Pons (tissue), 1 donor: ENCODE measurements around the gene LONP2.
"Not testable (repeated sequence)": the region's sequence is repeated elsewhere in the genome, so short reads cannot be mapped to it uniquely, and the experiment has no call there.

Experiments used
- DNase-seq: peaks from one replicate; pipeline ENCODE4 v3.0.0-alpha.2; 2016; ENCODE audit warnings: low spot score

LONP2 gene

DNA sequence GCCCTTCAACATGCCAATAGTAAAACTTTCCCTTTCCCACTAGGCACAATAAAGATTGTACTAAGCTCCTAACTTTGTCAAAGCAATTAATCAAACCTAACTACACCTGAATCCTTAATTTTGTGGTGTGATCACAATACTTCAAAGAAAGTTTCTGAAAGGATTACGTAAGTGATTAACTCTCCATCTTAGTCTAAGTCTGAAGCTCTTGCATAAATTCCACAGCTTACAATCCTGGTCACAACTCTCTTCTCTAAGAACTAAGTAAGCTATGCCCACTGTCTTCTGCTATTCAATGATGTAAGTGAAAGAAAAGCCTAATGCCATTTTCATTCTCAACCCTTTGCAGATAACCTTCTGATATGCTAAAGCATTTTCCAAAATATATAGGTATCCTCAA, 125.7 kb downstream of the LONP2 start:
- no peak for DNase-seq

DNA sequence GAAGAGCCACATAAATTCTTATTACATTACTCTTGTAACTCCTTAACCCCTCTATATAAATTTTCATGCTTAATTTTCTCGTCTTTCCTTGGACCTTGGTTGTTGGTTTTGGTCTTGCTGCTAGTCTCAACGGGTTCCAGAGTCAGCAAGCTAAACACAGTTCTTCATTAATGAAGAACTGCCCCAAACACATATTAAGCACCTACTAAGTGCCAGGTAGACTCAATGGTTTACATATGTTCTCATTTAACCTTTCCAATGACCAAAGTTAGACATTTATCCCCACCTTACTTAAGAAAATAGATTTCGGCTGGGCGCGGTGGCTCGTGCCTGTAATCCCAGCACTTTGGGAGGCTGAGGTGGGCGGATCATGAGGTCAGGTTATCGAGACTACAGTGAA, 126.1 kb downstream of the LONP2 start:
- DNase-seq: no peak

DNA sequence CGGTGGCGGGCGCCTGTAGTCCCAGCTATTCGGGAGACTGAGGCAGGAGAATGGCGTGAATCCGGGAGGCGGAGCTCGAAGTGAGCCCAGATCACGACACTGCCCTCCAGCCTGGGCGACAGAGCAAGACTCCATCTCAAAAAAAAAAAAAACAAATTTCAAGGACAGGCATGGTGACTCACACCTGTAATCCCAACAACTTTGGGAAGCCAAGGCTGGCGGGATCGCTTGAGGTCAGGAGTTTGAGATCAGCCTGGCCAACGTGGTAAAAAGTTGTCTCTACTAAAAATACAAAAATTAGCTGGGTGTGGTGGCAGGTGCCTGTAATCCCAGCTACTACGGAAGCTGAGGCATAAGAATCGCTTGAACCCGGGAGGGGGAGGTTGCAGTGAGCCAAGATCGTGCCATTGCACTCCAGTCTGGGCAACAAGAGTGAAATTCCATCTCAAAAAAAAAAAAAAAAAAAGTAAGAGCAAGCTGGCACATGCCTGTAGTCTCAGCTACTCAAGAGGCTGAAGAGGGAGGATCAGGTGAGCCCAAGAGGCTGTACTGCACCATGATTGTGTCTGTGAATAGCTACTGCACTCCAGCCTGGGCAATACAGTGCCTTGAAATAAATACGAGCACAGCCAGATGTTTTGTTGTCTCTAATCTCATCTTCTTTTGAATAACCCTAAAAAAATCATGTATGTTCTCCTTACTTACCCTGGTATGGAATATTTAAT, 126.7 kb downstream of the LONP2 start:
- not testable (repeated sequence) for DNase-seq

DNA sequence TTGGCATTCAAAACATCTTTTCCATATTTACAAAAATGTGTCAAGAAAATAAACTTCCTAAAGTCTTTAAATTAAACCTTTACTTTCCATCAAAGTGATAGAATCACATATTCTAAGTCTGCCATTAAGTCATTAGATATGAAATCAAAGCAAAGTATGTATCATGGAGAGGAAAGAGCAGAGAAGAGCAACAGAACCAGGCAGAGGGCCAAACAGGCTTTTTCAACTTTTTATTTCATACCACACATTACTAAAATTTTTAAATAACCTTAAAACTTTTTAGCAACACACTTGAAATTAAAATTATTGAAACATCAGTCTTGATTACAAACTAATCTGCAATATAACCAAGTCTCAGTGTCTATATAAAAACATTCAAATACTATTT, 127.3 kb downstream of the LONP2 start:
- no peak for DNase-seq

DNA sequence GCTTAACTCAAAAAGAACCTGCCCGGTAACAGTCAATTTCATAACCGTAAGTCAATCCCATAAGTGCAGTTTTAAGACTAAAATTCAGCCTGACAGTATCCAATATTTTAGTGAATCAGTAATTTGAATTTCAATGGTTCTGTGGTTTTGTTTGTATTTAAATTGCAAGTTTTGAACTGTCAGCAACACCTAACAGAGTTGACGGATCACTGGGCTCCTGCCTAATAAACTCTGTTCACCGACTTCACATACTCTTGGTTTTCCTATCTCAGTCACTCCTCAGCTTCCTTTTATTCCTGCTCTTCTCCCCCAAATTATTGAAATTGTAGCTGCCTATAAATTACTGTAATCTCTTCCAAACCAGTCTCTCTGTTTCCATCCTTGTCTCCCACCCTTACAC, 128.6 kb downstream of the LONP2 start:
- no peak for DNase-seq

DNA sequence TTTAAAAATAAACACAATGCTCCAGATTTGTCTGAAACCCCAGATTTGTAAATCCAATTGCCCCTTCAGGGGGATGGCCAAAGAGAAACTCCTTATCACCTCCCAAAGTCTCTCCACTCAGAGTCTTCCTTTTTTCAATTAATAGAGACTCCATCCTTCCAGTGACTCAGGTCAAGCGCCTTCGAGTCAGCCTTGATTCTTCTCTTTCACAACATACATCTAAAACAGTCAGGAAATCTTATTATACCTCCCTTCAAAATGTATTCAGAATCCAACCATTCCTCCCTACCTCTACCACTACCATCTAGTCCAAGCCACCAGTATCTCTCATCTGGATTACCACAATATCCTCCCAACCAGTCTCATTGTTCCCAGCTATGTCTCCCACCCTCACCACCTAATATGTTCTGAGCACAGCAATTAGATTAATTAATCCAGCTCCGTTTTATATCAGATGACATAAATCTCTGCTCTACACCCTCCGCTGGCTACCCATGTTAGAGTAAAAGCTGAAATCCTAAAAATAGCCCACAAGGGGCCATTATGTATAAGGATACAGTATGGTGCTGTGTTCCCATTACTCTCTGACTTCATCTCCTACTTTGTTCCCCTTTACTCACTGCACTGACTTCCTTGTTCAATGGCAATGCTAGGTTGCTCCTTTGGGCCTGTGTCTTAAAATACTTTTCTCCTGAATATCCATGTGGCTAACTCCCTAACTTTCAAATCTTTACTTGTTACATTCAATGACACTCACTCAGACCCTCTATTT, 129.3 kb downstream of the LONP2 start:
- no peak for DNase-seq

DNA sequence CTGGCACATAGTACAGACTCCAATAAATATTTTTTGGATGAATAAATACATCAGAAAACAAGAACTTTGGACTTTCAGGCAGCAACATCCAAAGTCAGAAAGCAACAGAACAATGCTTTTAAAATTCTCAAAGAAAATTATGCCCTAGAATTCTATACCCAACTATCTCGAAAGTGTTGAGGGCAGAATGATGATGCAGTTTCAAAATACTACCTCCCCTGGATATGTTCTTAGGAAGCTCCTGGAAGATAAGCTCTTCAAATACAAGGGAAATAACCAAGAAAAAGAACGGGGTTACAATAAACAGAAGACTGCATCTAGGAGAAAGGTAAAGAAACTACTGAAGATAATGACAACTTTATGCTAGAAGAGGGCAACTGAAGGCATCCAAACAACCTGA, 130.2 kb downstream of the LONP2 start:
- no peak for DNase-seq

DNA sequence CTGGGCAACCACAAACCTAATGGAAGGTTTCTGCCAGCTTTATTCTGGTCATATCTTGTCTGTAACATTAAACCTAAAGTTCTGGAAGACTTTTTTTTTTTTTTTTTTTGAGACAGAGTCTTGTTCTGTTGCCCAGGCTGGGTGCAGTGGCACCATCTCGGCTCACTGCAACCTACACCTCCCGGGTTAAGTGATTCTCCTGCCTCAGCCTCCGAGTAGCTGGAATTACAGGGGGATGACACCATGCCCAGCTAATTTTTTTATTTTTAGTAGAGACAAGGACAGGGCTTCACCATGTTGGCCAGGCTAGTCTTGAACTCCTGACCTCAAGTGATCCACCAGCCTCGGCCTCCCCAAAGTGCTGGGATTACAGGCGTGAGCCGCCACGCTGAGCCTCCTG, 133.2 kb downstream of the LONP2 start:
- not testable (repeated sequence) for DNase-seq

DNA sequence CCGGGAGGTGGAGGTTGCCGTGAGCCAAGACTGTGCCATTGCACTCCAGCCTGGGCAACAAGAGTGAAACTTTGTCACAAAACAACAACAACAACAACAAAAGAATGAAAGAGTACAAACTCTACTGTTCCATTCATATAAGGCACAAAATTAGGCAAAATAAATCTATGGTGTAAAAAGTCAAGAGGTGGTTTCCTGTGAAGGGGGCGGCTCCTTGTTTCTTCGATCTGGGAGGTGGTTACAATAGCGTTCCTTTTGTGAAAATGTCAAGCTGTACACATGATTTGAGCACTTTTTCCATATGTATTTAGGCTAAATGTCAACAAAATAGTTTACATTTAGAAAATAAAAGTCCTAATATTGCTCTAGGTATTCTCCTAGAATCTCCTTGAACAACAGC, 134.2 kb downstream of the LONP2 start:
- DNase-seq: no peak

DNA sequence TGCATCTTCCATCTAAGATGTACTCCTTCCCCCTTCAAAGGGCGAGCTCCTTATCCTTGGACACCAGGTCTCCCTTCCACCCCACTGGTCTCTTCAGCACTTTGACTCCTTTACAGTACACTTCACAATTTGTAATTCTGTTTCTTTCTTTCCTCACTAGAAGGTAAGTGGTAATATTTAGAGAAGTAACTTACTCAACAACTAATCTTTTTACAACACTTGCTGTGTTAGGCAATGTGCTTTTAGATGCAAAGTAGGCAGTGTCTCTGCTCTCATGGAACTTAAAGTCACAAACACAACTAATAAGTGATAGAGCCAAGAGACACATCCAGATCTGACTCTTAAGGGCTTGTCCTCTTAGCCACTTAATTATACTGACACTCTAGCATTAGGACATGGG, 134.7 kb downstream of the LONP2 start:
- DNase-seq: no peak

DNA sequence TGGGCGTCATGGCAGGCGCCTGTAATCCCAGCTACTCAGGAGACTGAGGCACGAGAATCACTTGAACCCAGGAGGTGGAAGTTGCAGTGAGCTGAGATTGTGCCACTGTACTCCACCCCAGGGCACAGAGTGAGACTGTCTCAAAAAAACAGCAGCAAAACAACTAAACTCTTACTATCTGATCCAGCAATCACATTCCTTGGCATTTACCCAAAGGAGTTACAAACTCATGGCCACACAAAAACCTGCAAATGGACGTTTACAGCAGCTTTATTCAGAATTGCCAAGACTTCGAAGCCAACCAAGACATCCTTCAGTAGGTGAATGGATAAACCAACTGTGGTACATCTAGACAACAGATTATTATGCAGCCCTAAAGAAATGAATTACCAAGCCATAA, 137.1 kb downstream of the LONP2 start:
- no peak for DNase-seq

DNA sequence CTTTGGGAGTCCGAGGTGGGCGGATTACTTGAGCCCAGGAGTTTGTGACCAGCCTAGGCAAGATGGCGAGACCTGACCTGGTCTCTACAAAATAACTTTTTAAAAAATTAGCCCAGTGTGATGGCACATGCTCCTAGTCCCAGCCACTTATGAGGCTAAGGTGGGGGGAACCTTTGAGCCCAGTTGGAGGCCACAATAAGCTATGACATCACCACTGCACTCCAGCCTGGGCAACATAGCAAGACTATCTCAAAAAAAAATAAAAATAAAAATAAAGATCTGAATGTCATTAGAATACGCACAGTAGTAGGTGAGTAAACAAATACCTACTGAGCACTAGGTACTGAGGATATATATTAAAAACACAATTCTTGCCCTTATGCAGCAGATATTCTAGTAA, 138.0 kb downstream of the LONP2 start:
- DNase-seq: no peak

DNA sequence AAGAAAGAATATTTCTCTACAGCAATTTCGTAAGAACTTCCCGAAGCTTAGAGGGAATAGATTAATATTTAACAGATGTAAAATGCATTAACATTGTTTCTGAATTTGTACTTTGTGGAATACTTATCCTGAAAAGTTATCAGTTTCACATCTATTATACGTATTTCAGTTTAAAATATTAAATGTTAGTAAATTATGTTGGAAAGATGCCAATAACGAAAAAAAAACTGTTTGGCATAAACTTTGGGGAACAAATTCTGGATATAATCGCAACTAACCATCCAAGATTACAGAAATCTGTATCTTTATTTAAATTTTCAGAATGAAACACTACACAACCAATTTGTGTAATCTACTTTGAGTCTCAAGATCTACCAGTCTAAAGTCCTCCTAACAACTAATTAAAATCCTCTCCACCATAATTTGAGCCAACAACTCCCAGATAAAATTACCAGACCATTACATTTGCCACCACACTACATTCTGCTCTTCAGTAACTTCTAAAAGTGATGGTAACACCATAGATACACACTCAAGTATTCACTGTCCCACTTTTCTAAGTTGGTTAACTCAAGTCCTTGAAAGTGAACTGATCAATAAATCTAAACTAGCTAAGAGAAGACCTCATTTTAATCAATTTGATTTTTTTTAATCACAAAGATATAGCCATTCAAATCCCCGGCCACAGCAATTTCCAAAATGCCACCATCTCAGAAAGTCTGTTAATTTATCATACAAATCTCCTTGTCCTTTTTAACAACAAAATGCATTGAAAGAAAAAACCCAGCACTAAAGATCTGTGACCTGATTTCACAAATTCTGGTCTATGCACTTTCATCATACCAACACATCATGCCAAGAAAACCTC, 139.1 kb downstream of the LONP2 start:
- no peak for DNase-seq

DNA sequence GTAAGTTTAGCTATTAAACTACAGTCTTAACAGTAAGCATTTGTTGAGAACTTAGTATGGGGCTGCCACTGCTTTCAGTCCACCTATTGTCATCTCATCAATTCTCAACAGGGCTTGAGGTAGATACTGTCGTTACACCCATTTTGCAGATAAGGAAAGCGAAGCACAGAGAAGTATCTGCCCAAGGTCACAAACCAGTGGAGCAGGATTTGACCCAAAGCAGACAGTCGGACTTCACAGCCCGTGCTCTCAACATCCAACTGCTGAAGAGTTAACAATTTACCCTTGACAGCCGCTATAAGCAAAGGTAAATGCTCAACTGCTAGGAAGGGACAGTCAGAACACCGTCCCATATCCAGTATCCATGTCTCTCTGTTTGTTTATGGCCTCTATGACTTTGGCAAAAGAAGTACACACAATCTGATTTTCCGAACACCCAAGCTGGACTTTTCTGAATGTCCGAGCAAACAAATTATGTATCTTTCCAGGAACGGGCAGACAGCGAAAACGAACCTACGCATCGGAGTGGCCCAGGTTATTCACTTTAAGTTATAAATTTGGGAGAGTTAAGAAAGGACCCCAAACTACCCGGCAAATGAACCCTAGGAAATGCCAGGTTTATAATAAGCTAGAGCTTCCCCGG, 139.9 kb downstream of the LONP2 start:
- no peak for DNase-seq

DNA sequence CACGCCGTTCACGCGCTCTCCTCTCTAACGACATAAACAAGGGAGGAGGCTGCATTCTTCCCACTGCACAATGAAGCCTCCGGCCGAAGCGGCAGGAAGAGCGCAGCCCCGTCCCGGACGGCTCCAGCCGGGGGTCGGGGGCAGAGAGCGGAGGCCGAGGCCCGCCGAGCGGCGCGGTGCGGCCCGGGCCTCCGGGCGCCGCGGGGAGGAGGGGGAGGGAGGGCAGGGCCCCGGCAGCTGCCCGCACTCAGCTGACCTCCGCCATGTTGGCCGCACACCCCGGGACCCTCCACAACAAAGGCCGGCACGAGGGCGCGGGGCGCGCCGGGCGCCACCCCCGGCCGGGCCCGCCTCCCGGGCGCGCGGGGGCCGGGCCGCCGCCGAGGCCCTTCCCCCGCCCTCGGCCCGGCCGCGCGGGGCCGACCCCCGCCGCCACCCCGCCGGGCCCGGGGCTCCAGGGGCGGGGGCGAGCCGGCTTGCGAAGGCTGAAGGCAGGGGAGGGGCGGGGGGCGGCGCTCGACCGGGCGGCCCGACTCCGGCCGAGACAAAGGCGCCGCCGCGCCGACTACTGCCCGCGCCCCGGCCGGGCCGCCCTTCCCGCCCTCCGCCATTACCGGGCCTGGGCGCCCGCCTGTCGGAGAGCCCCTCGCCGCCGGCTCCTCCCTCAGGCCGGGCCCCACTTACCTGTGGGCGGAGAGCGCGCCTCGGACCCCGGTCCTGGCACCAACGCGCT, 140.6 kb downstream of the LONP2 start:
- DNase-seq: no peak

DNA sequence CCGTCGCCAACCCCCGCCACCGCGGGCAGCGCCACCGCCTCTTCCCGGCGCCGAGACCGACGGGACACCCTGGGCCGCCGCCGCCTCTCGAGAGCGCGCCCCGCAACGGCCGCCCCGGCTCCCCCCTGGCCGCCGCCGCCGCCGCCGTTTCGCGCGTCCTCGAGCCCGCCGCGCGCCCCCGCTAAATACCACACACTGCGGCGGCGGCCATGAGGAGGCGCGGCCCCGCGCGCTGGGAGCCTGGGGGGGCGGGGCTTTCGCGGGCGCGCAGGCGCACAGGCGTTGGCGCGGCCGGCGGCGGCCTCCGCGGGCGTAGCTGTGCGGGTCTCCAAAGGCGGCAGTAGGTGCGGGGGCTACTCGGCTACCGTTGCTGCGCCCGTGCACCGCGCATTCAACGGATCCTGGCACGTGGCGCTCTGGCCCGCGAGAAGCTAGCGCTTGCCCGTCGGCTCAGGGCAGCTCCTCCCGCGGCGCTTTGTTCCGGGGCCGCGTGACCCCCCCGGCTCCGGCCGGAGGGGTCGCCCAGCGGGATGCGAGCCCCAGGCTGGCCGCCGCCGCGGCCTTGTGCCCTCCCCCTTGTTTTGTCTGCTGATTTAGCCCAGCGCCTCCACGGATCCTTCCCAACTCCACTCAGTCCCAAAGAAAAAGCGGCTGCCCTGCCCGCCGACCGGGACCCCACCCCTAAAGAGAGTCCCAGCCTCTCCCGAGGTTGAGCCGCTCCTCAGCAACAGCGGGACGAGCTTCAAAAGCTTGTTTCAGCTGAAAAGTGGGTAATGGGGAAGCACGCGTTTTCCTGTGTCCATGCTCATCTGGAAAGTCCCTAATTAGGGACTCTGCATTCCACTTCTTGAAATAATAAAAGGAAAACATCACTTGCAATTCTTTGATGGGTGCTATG, 141.4 kb downstream of the LONP2 start, which contains the start of gene SIAH1:
Gene SIAH1, minus strand, starts transcription at position 161 of the 898 bp plus-strand sequence. CDS start 22,985 bp downstream, outside the sequence.
- DNase-seq: peak; percentile 74

DNA sequence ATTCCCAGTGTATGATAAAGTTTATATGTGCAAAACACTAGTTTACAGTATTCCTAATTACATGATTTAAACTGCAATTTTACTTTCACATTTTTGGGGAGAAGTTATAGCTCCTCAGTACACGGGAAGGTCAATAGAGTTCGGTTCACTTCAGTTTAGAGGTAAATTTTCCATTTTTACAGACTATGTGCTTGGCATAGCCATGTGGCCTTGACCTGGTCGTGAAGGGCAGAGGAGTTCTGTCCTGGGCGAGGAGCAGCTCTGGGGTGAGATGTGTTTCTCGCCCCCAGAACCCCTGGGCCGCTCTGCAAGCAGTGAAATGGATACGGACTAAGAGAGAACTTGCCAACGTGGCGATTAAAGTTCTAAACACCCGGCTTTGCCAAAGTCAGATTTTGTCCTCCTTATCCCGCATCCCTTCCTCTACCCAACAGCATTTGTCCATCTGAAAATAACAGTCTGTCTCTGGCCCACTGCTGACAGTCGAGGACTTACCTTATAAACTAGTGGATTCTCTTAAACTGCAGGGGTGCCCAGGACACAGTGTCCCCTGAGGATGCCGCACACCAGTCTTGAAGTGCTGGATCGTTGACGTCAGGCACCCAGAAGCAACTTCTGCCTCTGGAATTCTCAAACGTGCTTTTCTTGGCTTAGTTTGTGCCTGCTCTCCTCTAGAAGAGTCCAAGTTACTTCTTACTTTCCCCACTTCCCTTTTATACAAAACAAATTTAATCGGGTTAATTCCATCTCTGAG, 142.6 kb downstream of the LONP2 start:
- no peak for DNase-seq

DNA sequence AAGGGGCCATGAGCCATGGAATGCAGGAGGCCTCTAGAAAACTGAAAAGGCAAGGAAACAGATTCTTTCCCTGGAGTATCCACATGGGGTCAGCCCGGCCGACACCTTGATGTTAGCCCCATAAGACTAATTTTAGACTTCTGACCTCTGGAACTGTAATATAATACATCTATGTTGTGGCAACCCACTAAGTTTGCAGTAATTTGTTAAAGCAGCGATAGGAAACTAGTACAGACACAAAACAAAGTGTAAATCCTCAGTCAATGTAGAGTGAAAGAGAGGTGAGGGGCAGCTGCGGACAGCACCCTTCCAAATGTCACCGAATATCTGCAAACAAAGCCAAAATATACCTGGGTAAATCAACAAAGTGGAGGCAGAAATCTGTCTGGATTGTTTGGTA, 148.3 kb downstream of the LONP2 start:
- DNase-seq: no peak

DNA sequence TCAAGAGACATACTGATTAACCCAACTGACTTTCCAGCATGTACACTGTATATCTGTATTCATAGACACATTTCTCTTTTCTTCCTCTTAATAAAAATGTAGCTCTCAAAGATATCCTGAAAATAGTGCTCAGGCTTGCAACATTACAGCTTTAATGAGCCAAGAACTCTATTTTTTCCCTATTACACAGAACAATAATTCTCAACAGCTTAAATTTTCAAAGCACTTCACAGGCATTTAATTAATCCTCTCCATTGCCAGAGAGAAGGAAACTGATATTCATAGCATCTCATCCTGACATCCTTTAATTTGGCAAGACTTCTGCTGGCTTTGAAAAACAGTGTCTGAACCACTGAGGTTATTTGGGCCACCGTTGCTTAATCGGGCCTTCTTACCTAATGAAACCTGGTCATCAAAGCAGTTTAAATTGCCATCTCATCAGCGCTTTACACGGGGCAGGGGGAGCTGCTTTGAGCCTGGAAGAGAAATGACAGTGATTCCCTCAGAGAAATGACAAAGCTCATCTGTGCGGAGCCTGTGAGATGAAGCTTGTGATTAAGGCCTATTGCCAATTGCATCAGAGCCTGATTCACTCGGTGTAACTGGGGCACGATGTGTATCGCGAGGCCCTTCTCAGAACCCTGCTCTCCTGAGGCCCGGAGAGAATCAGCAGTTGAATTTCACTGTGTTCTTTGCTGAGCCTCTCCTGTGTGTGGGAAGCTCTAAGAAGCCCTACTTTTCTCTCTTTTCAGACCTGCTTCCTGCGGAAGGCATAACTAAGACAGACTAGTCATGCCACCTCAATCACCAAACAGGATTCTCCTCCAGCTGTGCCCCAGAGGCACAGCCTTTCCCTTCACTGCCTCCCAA, 149.6 kb downstream of the LONP2 start:
- DNase-seq: peak; percentile 95
